Bronchial epithelial cell (primary cell): ENCODE results near the gene PPFIA3. TPM values are rescaled to one million over a fixed set of nuclear protein-coding genes. Genes with fewer than 3 reads are reported as not detected.

Source experiments
- DNase-seq: peaks from one replicate; pipeline ENCODE4 v3.0.0-alpha.2; 2010; ENCODE audit warnings: low read depth
- FAIRE-seq: peaks from 2 replicates; lab custom pipeline; 2011; peaks lifted over from hg19 to GRCh38; lab: Jason Lieb, UNC
- H3K27me3 ChIP-seq: 2 replicates; pipeline ENCODE4 v1.5.1; 2011; ENCODE audit warnings: low read length; ENCODE audit not compliant: control insufficient read depth, insufficient read depth
- H3K36me3 ChIP-seq: 2 replicates; pipeline ENCODE4 v1.5.1; 2011; ENCODE audit warnings: low read length; ENCODE audit not compliant: control insufficient read depth, insufficient read depth
- H3K4me3 ChIP-seq: 2 replicates; pipeline ENCODE4 v1.5.1; 2011; ENCODE audit warnings: mild to moderate bottlenecking, low read depth, low read length, control low read depth
- total RNA-seq: library from RNA; depleted of rRNA; stranded (reverse); fragments of >200 nt; gene quantifications from 2 replicates; pipeline ENCODE4 v1.2.1, GENCODE V29; 2014
- TF ChIP-seq, protein P1 (sequence below): IDR thresholded peaks from 2 replicates; pipeline ENCODE4 v1.5.1; 2011; ENCODE audit warnings: mild to moderate bottlenecking, moderate library complexity, low read length, control low read depth, inconsistent platforms; ENCODE audit not compliant: insufficient read depth, severe bottlenecking

PPFIA3 gene
- total RNA-seq, 1 donor from 2014 or later = 1.3 TPM

DNA sequence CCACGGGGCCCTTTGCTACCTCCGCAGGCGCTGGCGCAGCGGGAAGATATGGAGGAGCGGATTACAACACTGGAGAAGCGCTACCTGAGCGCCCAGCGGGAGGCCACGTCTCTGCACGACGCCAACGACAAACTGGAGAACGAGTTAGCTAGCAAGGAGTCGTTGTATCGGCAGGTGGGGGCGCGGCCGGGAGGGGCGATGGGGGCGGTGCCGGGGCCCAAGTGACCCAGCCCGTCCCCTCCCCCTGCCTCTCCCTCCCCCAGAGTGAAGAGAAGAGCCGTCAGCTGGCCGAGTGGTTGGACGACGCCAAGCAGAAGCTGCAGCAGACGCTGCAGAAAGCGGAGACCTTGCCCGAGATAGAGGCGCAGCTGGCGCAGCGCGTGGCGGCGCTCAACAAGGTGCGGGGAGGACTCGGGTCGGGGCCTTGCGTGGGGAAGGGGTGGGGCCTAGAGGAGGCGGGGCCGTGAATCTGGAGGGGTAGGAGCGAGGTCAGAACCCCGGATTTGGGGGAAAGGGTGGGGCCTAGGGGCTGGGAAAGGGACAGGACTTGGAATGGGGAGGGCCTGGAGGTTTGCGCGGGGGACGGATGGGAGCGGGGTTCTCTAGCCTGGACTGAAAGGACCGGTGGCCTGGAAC lies 13.7 kb downstream of the PPFIA3 start:
- no peak for DNase-seq

DNA sequence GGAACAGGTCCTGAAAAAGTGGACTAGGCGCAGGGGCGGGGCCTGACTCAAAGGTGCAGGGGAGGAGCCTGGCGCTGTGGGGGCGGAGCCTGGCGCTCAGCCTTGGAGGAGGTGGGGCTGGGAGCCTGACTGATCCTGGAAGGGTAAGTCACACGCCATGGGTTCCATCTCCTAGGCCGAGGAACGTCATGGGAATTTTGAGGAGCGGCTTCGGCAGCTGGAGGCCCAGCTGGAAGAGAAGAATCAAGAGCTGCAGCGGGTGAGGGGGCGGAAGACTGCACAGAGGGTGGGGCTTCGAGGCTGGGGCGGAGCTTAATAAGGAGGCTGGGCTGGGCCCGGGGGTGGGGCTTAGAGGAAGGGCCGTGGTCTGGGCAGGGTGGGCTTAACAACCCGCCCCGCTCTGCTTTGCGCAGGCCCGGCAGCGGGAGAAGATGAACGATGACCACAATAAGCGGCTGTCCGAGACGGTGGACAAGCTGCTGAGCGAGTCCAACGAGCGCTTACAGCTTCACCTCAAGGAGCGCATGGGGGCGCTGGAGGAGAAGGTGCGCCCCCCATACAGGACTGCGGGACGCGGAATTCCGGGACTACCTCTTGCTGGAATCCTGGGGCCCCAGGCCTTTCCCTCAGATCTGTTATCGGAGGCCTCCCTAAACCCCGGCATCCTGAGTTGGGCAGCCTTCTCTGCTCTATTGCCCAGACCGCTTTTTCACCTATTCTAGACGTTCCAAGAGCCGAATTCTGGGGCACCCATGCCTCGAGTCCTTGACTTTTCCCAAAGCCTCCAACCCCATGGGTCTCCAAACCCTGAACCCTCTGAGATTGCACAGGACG lies 14.5 kb downstream of the PPFIA3 start:
- H3K4me3 ChIP-seq = peak overlapping the region; percentile 32
- TF ChIP-seq, protein P1, sequence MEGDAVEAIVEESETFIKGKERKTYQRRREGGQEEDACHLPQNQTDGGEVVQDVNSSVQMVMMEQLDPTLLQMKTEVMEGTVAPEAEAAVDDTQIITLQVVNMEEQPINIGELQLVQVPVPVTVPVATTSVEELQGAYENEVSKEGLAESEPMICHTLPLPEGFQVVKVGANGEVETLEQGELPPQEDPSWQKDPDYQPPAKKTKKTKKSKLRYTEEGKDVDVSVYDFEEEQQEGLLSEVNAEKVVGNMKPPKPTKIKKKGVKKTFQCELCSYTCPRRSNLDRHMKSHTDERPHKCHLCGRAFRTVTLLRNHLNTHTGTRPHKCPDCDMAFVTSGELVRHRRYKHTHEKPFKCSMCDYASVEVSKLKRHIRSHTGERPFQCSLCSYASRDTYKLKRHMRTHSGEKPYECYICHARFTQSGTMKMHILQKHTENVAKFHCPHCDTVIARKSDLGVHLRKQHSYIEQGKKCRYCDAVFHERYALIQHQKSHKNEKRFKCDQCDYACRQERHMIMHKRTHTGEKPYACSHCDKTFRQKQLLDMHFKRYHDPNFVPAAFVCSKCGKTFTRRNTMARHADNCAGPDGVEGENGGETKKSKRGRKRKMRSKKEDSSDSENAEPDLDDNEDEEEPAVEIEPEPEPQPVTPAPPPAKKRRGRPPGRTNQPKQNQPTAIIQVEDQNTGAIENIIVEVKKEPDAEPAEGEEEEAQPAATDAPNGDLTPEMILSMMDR = peak; percentile 15
- DNase-seq = peak; percentile 75
- no peaks in the 10 kb centered on the region for H3K36me3 ChIP-seq
- FAIRE-seq = no peak
- no peaks in the 10 kb centered on the region for H3K27me3 ChIP-seq

More for the DNA sequence above, 13.7 kb downstream of the PPFIA3 start:
- no peaks in the 10 kb centered on the region for H3K36me3 ChIP-seq
- no peaks in the 10 kb centered on the region for H3K27me3 ChIP-seq
- no peak for FAIRE-seq
- TF ChIP-seq, protein P1 = no peak
- H3K4me3 ChIP-seq = peak overlapping the region; percentile 32

DNA sequence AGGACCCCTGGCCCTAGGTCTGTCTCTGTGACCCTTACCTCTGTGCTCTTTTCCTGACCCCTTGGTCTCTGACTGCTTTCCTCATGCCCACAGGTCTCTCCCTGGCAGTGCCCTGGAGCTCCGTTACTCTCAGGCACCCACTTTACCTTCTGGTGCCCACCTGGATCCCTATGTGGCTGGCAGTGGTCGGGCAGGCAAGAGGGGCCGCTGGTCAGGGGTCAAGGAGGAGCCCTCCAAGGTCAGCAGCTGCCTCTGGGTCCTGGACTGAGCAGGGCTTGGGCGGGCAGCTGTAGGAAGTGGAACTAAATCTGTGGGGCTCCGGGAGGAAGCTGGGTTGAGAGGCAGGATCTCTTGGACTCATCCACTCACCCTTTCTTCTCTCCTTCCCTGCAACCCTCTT lies 16.3 kb downstream of the PPFIA3 start:
- no peaks in the 10 kb centered on the region for H3K27me3 ChIP-seq
- DNase-seq (no peak), FAIRE-seq (no peak)
- TF ChIP-seq, protein P1 = no peak
- no peak overlapping the region for H3K4me3 ChIP-seq
- H3K36me3 ChIP-seq = no peaks in the 10 kb centered on the region

DNA sequence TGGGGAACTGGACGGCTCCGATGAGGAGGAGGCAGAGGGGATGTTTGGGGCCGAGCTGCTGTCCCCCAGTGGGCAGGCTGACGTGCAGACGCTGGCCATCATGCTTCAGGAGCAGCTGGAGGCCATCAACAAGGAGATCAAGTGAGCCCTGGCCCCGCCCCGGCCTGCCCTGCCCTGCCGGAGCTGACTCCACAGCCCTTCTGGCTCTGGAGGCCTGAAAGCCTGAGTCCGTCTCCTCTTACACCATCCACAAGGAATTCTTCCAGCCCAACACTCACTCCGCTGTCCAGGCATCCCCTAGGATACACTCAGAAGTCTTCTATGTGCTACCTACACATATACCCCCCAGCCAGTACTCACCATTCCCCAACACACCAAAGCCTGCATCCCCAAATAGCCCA lies 17.4 kb downstream of the PPFIA3 start:
- TF ChIP-seq, protein P1 = no peak
- FAIRE-seq (no peak), DNase-seq (no peak)
- Histone ChIP-seq H3K4me3 (no peak overlapping the region), H3K36me3 (no peaks in the 10 kb centered on the region), H3K27me3 (no peaks in the 10 kb centered on the region)

DNA sequence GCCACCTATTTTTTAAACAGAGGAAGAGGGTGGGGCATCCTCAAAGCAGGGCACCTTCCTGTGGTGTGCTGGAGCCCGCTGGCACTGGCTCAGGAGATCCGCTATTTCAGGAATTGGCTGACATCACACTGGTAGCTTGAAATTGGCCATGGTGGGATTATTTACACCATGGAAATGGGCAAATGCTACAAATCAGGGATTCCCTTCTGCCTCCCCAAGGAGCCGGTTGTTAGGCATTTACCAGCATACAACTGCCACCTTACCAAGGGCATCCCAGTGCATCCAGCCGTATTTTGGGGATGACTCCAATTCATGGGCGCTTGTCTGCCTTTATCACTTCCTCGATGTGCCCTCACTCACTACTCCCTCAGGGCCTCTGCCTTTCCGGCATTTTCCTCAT lies 21.6 kb downstream of the PPFIA3 start:
- DNase-seq = no peak
- Histone ChIP-seq H3K36me3 (no peaks in the 10 kb centered on the region), H3K27me3 (no peaks in the 10 kb centered on the region), H3K4me3 (no peak overlapping the region)
- TF ChIP-seq, protein P1 = no peak
- FAIRE-seq = no peak
